ENCODE results near the gene ARSG. TPM values are rescaled to one million over a fixed set of nuclear protein-coding genes. Genes with fewer than 3 reads are reported as not detected.

Gene ARSG
- total RNA-seq, 1 donor from 2014 or later, result 19.5 TPM

DNA sequence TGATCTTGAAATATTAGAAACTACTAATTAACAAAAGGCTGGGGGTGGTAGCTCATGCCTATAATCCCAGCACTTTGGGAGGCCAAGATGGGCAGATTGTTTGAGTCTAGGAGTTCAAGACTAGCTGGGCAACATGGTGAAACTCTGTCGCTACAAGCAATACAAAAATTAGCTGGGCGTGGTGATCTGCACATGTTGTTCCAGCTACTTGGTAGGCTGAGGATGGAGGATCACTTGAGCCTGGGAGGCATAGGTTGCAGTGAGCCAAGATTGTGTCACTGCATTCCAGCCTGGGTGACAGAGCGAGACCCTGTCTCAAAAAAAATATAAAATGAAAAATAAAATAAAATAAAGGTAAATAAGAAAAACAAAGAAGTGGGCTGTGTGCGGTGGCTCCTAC is 66.6 kb downstream of the ARSG start:
- H3K27me3 ChIP-seq, result no peaks in the 10 kb centered on the region
- H3K4me2 ChIP-seq, result no peak overlapping the region
- H3K4me3 Mint-ChIP-seq, result no peak overlapping the region
- H3K4me1 Mint-ChIP-seq, result peaks cover 5% of the 10 kb centered on the region
- no peaks in the 10 kb centered on the region for H3F3A ChIP-seq (ENCODE audit: low read depth)
- no peak for TF ChIP-seq EZH2phosphoT487 (IDR thresholded peaks at IDR 0.05)
- DNase-seq (ENCODE audit: low spot score), result no peak
- no peaks in the 10 kb centered on the region for H3K79me2 ChIP-seq (ENCODE audit: low read depth)
- H3K36me3 ChIP-seq, result no peaks in the 10 kb centered on the region
- no peak overlapping the region for H3K9ac ChIP-seq
- peaks cover 12% of the 10 kb centered on the region for H3K4me1 ChIP-seq
- no peaks in the 10 kb centered on the region for H4K20me1 ChIP-seq (ENCODE audit: low read depth)
- H2AFZ ChIP-seq (replicated peaks), result no peak overlapping the region
- H3K27ac Mint-ChIP-seq, result no peak overlapping the region
- no peaks in the 10 kb centered on the region for H3K27me3 Mint-ChIP-seq (ENCODE audit: insufficient read depth, low read depth)
- H3K9me3 Mint-ChIP-seq, result peaks cover 2% of the 10 kb centered on the region
- peaks cover 7% of the 10 kb centered on the region for H3K36me3 Mint-ChIP-seq
- H3K9me3 ChIP-seq (ENCODE audit: low read depth), result no peaks in the 10 kb centered on the region
- no peak overlapping the region for H3K27ac ChIP-seq
- no peak overlapping the region for H3K4me3 ChIP-seq

DNA sequence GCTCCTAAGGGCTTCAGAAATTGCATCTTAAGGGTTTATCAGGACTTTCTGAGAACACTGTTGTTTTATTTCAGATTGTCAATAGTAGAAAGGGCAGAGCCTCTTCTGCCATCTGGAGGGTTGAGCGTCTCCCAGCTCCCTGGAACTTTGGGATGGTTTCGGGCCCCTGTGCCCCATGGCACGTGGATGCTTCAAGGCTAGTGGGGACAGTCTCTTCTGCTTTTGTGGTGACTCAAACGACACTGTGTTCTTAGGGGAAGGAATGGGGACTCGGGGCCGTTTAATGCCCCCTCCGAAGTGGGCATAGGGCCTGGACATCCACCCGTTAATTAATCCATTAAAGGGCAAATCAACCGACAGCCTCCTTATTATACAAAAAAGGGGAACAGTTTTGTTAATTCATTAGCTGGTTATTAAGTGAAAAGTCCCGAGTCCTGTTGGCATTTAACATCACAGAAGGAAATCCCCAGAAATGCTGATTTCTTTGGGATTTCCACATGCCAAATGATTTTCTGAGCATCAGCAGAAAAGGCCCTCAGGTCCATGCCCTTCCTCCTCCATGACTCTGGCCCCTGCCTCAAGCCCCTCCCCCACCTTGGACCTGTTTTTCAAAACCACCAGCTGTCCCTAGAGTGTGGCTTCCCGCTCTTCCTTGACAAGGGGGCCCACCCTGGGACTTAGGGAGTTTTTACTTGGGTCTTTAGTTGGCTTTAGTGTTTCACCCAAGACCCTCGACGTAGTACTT is 68.7 kb downstream of the ARSG start:
- Mint-ChIP-seq H3K36me3 (peaks cover 7% of the 10 kb centered on the region), H3K4me1 (peaks cover 8% of the 10 kb centered on the region), H3K27me3 (ENCODE audit: insufficient read depth, low read depth) (no peaks in the 10 kb centered on the region), H3K27ac (no peak overlapping the region), H3K9me3 (peaks cover 5% of the 10 kb centered on the region), H3K4me3 (no peak overlapping the region)
- no peaks in the 10 kb centered on the region for H4K20me1 ChIP-seq (ENCODE audit: low read depth)
- no peak overlapping the region for H3K4me3 ChIP-seq
- H3K27ac ChIP-seq, result no peak overlapping the region
- no peak overlapping the region for H3K9ac ChIP-seq
- no peaks in the 10 kb centered on the region for H3K36me3 ChIP-seq
- H3K4me2 ChIP-seq, result no peak overlapping the region
- H3K4me1 ChIP-seq, result peaks cover 12% of the 10 kb centered on the region
- no peaks in the 10 kb centered on the region for H3K79me2 ChIP-seq (ENCODE audit: low read depth)
- H3F3A ChIP-seq (ENCODE audit: low read depth), result no peaks in the 10 kb centered on the region
- TF ChIP-seq CTCF (IDR thresholded peaks at IDR 0.05) (no peak), EZH2phosphoT487 (IDR thresholded peaks at IDR 0.05) (no peak), EZH2 (IDR thresholded peaks at IDR 0.05) (no peak)
- no peaks in the 10 kb centered on the region for H3K9me3 ChIP-seq (ENCODE audit: low read depth)
- no peaks in the 10 kb centered on the region for H3K27me3 ChIP-seq
- DNase-seq (ENCODE audit: low spot score), result no peak
- H2AFZ ChIP-seq (replicated peaks), result no peak overlapping the region

GRCh38 chr17:68365469-68365868 is 74.2 kb downstream of the ARSG start:
- H3K9me3 ChIP-seq (ENCODE audit: low read depth), result no peaks in the 10 kb centered on the region
- no peaks in the 10 kb centered on the region for H3K79me2 ChIP-seq (ENCODE audit: low read depth)
- Mint-ChIP-seq H3K27ac (no peak overlapping the region), H3K9me3 (peaks cover 5% of the 10 kb centered on the region), H3K27me3 (ENCODE audit: insufficient read depth, low read depth) (no peaks in the 10 kb centered on the region), H3K36me3 (peaks cover 1% of the 10 kb centered on the region), H3K4me1 (peaks cover 5% of the 10 kb centered on the region), H3K4me3 (no peak overlapping the region)
- no peaks in the 10 kb centered on the region for H3K27me3 ChIP-seq
- H3K36me3 ChIP-seq, result no peaks in the 10 kb centered on the region
- no peaks in the 10 kb centered on the region for H4K20me1 ChIP-seq (ENCODE audit: low read depth)
- no peak overlapping the region for H3K9ac ChIP-seq
- no peak overlapping the region for H3K4me2 ChIP-seq
- no peak overlapping the region for H2AFZ ChIP-seq (replicated peaks)
- no peaks in the 10 kb centered on the region for H3F3A ChIP-seq (ENCODE audit: low read depth)
- TF ChIP-seq CTCF (IDR thresholded peaks at IDR 0.05), result no peak
- TF ChIP-seq EZH2 (IDR thresholded peaks at IDR 0.05), result no peak
- TF ChIP-seq EZH2phosphoT487 (IDR thresholded peaks at IDR 0.05), result no peak
- H3K4me3 ChIP-seq, result no peak overlapping the region
- no peak overlapping the region for H3K27ac ChIP-seq
- no peak for DNase-seq (ENCODE audit: low spot score)
- H3K4me1 ChIP-seq, result peaks cover 1% of the 10 kb centered on the region

DNA sequence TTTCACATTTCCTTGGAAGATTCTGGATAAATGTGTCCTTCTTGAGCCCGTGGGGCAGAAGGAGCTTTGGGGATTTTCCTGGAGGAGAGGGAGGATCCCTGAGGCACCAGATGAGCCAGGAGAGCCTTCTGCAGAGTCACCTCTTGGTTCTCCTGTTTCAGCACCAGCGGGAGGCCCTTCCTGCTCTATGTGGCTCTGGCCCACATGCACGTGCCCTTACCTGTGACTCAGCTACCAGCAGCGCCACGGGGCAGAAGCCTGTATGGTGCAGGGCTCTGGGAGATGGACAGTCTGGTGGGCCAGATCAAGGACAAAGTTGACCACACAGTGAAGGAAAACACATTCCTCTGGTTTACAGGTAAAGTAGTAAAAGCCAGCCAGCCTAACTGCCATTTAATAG is 77.1 kb downstream of the ARSG start:
- Histone ChIP-seq H3K9me3 (ENCODE audit: low read depth) (no peaks in the 10 kb centered on the region), H3K9ac (no peak overlapping the region), H3K36me3 (no peaks in the 10 kb centered on the region), H3K79me2 (ENCODE audit: low read depth) (no peaks in the 10 kb centered on the region), H2AFZ (replicated peaks) (no peak overlapping the region), H3K4me1 (no peaks in the 10 kb centered on the region), H3K4me2 (no peak overlapping the region), H3K27ac (no peak overlapping the region), H3K27me3 (no peaks in the 10 kb centered on the region), H3K4me3 (no peak overlapping the region), H4K20me1 (ENCODE audit: low read depth) (no peaks in the 10 kb centered on the region), H3F3A (ENCODE audit: low read depth) (no peaks in the 10 kb centered on the region)
- H3K4me3 Mint-ChIP-seq, result no peak overlapping the region
- H3K9me3 Mint-ChIP-seq, result peaks cover 5% of the 10 kb centered on the region
- no peak for DNase-seq (ENCODE audit: low spot score)
- no peaks in the 10 kb centered on the region for H3K4me1 Mint-ChIP-seq
- no peak for TF ChIP-seq EZH2phosphoT487 (IDR thresholded peaks at IDR 0.05)
- peaks cover 10% of the 10 kb centered on the region for H3K36me3 Mint-ChIP-seq
- no peak overlapping the region for H3K27ac Mint-ChIP-seq
- H3K27me3 Mint-ChIP-seq (ENCODE audit: insufficient read depth, low read depth), result peaks cover 2% of the 10 kb centered on the region
